Measurements from ENCODE around the gene LYRM4. TPM values are rescaled to one million over a fixed set of nuclear protein-coding genes. Genes with fewer than 3 reads are reported as not detected.
"Not testable (repeated sequence)": the region's sequence is repeated elsewhere in the genome, so short reads cannot be mapped to it uniquely, and the experiment has no call there.

The LYRM4 gene
- total RNA-seq, 1 experiment from 2014 or later = 39.1 TPM

- DNase-seq (ENCODE audit: low read depth) = no peak
- in situ Hi-C loops (cut with HindIII; ENCODE audit: low pct_unique_long_range_greater_than_20kb, low sequenced_read_pairs) = no loop called here
Measured at GRCh38 chr6:5121956-5122355, 138.8 kb downstream of the LYRM4 start.

- in situ Hi-C loops (cut with HindIII; ENCODE audit: low pct_unique_long_range_greater_than_20kb, low sequenced_read_pairs) = no loop called here
- no peak for DNase-seq (ENCODE audit: low read depth)
Measured at GRCh38 chr6:5121479-5121878, 139.3 kb downstream of the LYRM4 start.

GRCh38 chr6:5120543-5120942 lies 140.2 kb downstream of the LYRM4 start:
- in situ Hi-C loops (cut with HindIII; ENCODE audit: low pct_unique_long_range_greater_than_20kb, low sequenced_read_pairs); DNase-seq (ENCODE audit: low read depth): not testable (repeated sequence)

GRCh38 chr6:5120011-5120410 lies 140.7 kb downstream of the LYRM4 start:
- no peak for DNase-seq (ENCODE audit: low read depth)
- in situ Hi-C loops (cut with HindIII; ENCODE audit: low pct_unique_long_range_greater_than_20kb, low sequenced_read_pairs) = no loop called here

GRCh38 chr6:5119090-5119951 lies 141.4 kb downstream of the LYRM4 start:
- in situ Hi-C loops (cut with HindIII; ENCODE audit: low pct_unique_long_range_greater_than_20kb, low sequenced_read_pairs) = no loop called here
- DNase-seq (ENCODE audit: low read depth) = peak; percentile 73

- no peak for DNase-seq (ENCODE audit: low read depth)
- in situ Hi-C loops (cut with HindIII; ENCODE audit: low pct_unique_long_range_greater_than_20kb, low sequenced_read_pairs) = no loop called here
Measured at GRCh38 chr6:5116243-5116991, 144.3 kb downstream of the LYRM4 start.

GRCh38 chr6:5115168-5115567 lies 145.6 kb downstream of the LYRM4 start:
- in situ Hi-C loops (cut with HindIII; ENCODE audit: low pct_unique_long_range_greater_than_20kb, low sequenced_read_pairs) = no loop called here
- DNase-seq (ENCODE audit: low read depth) = no peak

- in situ Hi-C loops (cut with HindIII; ENCODE audit: low pct_unique_long_range_greater_than_20kb, low sequenced_read_pairs) = no loop called here
- no peak for DNase-seq (ENCODE audit: low read depth)
Measured at GRCh38 chr6:5113096-5113495, 147.7 kb downstream of the LYRM4 start.

- DNase-seq (ENCODE audit: low read depth) = no peak
- in situ Hi-C loops (cut with HindIII; ENCODE audit: low pct_unique_long_range_greater_than_20kb, low sequenced_read_pairs) = no loop called here
Measured at GRCh38 chr6:5112066-5112799, 148.5 kb downstream of the LYRM4 start.

GRCh38 chr6:5111626-5112025 lies 149.1 kb downstream of the LYRM4 start:
- no peak for DNase-seq (ENCODE audit: low read depth)
- in situ Hi-C loops (cut with HindIII; ENCODE audit: low pct_unique_long_range_greater_than_20kb, low sequenced_read_pairs) = no loop called here

GRCh38 chr6:5110246-5110645 lies 150.5 kb downstream of the LYRM4 start:
- in situ Hi-C loops (cut with HindIII; ENCODE audit: low pct_unique_long_range_greater_than_20kb, low sequenced_read_pairs) = no loop called here
- no peak for DNase-seq (ENCODE audit: low read depth)

- in situ Hi-C loops (cut with HindIII; ENCODE audit: low pct_unique_long_range_greater_than_20kb, low sequenced_read_pairs) = no loop called here
- no peak for DNase-seq (ENCODE audit: low read depth)
Measured at GRCh38 chr6:5109436-5109835, 151.3 kb downstream of the LYRM4 start.

GRCh38 chr6:5108536-5109150 lies 152.1 kb downstream of the LYRM4 start:
- no peak for DNase-seq (ENCODE audit: low read depth)
- in situ Hi-C loops (cut with HindIII; ENCODE audit: low pct_unique_long_range_greater_than_20kb, low sequenced_read_pairs) = no loop called here

GRCh38 chr6:5108068-5108467 lies 152.7 kb downstream of the LYRM4 start:
- no peak for DNase-seq (ENCODE audit: low read depth)
- in situ Hi-C loops (cut with HindIII; ENCODE audit: low pct_unique_long_range_greater_than_20kb, low sequenced_read_pairs) = no loop called here

- in situ Hi-C loops (cut with HindIII; ENCODE audit: low pct_unique_long_range_greater_than_20kb, low sequenced_read_pairs) = no loop called here
- DNase-seq (ENCODE audit: low read depth) = no peak
Measured at GRCh38 chr6:5107341-5107740, 153.4 kb downstream of the LYRM4 start.

- no peak for DNase-seq (ENCODE audit: low read depth)
- in situ Hi-C loops (cut with HindIII; ENCODE audit: low pct_unique_long_range_greater_than_20kb, low sequenced_read_pairs) = no loop called here
Measured at GRCh38 chr6:5105146-5105545, 155.6 kb downstream of the LYRM4 start.

- in situ Hi-C loops (cut with HindIII; ENCODE audit: low pct_unique_long_range_greater_than_20kb, low sequenced_read_pairs) = no loop called here
- DNase-seq (ENCODE audit: low read depth) = no peak
Measured at GRCh38 chr6:5104667-5105066, 156.1 kb downstream of the LYRM4 start.

GRCh38 chr6:5103250-5103649 lies 157.5 kb downstream of the LYRM4 start:
- no peak for DNase-seq (ENCODE audit: low read depth)
- in situ Hi-C loops (cut with HindIII; ENCODE audit: low pct_unique_long_range_greater_than_20kb, low sequenced_read_pairs) = no loop called here
